Caco-2 (cell line): ENCODE measurements around the gene HMCN2. TPM values are rescaled to one million over a fixed set of nuclear protein-coding genes. Genes with fewer than 3 reads are reported as not detected.

Source experiments
- BruUV-seq: library from RNA; stranded (reverse); fragments of 400-500 nt; replicated peaks from 2 replicates; lab custom pipeline; 2021; lab: Mats Ljungman, UMichigan
- CTCF ChIA-PET: fragments of 300-600 bp; sonication (Branson Sonifier 250); formaldehyde crosslinking; loops from one replicate; lab custom pipeline; 2022; ENCODE audit warnings: antibody characterized with exemption; lab: Charles Lee
- POLR2A ChIA-PET: fragments of 300-600 bp; sonication (Branson Sonifier 250); formaldehyde crosslinking; loops from one replicate; lab custom pipeline; 2022; ENCODE audit warnings: antibody characterized with exemption; lab: Charles Lee
- DNase-seq, 2 experiments: peaks; one replicate each; pipeline versions ENCODE4 v3.0.0 to v3.0.0-alpha.2; 2020 to 2022
- H3K27me3 ChIP-seq: replicated peaks from 2 replicates; pipeline ENCODE4 v1.6.0; 2011; ENCODE audit warnings: low read length; ENCODE audit not compliant: control insufficient read depth, insufficient read depth
- H3K36me3 ChIP-seq: 2 replicates; pipeline ENCODE4 v1.5.1; 2011; ENCODE audit warnings: low read length; ENCODE audit not compliant: control insufficient read depth, insufficient read depth
- H3K4me1 ChIP-seq: fragments of 250-450 bp; sonication (Bioruptor Pico); 2 replicates; pipeline ENCODE4 v1.5.1; 2020; ENCODE audit warnings: mild to moderate bottlenecking
- H3K4me3 ChIP-seq: 2 replicates; pipeline ENCODE4 v1.5.1; 2011; ENCODE audit warnings: low read depth, mild to moderate bottlenecking, control low read depth, low read length
- H3K9me3 ChIP-seq: fragments of 250-450 bp; sonication (Bioruptor Pico); 2 replicates; pipeline ENCODE4 v1.5.1; 2020; ENCODE audit warnings: mild to moderate bottlenecking, moderate library complexity
- H3K27ac Mint-ChIP-seq: one replicate; pipeline ENCODE4 v1.8.0; 2022; ENCODE audit warnings: mixed read lengths; ENCODE audit not compliant: unreplicated experiment
- H3K27me3 Mint-ChIP-seq: one replicate; pipeline ENCODE4 v1.8.0; 2022; ENCODE audit warnings: mixed read lengths; ENCODE audit not compliant: insufficient read depth, unreplicated experiment
- H3K36me3 Mint-ChIP-seq: one replicate; pipeline ENCODE4 v1.8.0; 2022; ENCODE audit warnings: mild to moderate bottlenecking, mixed read lengths; ENCODE audit not compliant: insufficient read depth, unreplicated experiment
- H3K4me1 Mint-ChIP-seq: one replicate; pipeline ENCODE4 v1.8.0; 2022; ENCODE audit warnings: low read depth, mixed read lengths; ENCODE audit not compliant: unreplicated experiment
- H3K4me3 Mint-ChIP-seq: one replicate; pipeline ENCODE4 v1.8.0; 2022; ENCODE audit warnings: mild to moderate bottlenecking, moderate library complexity, mixed read lengths; ENCODE audit not compliant: unreplicated experiment
- H3K9me3 Mint-ChIP-seq: one replicate; pipeline ENCODE4 v1.8.0; 2022; ENCODE audit warnings: mixed read lengths; ENCODE audit not compliant: unreplicated experiment
- CTCF ChIP-seq, 2 experiments: fragments of 200-600 bp in 1 of 2; IDR thresholded peaks; 1 replicate in 1 of 2; 2 replicates in 1 of 2; pipeline versions ENCODE4 v1.5.1 to v1.8.0; 2011 to 2022; ENCODE audit warnings: antibody characterized with exemption in 1 of 2, control low read depth in 1 of 2, inconsistent platforms in 1 of 2, low read depth in 1 of 2, low read length in 1 of 2, mild to moderate bottlenecking in 1 of 2, moderate library complexity in 1 of 2; ENCODE audit not compliant: insufficient read depth in 1 of 2, severe bottlenecking in 1 of 2, unreplicated experiment in 1 of 2
- intact Hi-C: fragments of 100-400 bp; cut with micrococcal nuclease; formaldehyde crosslinking; loops from one replicate; pipeline ENCODE4 v1.10.0; 2022; ENCODE audit not compliant: unreplicated experiment
- total RNA-seq: library from RNA; stranded (reverse); gene quantifications from 2 replicates; pipeline ENCODE4 v1.2.3, GENCODE V29; 2022

Gene HMCN2
- total RNA-seq, 1 experiment from 2014 or later: 0.41 TPM

- Mint-ChIP-seq H3K9me3 (no peaks in the 10 kb centered on the region), H3K27me3 (peaks cover 10% of the 10 kb centered on the region), H3K27ac (no peak overlapping the region), H3K4me1 (no peaks in the 10 kb centered on the region), H3K4me3 (no peak overlapping the region), H3K36me3 (no peaks in the 10 kb centered on the region)
- H3K9me3 ChIP-seq: no peaks in the 10 kb centered on the region
- no peak for TF ChIP-seq CTCF (IDR thresholded peaks at IDR 0.05; ENCODE audit: insufficient read depth in 1 of 2, low read depth in 1 of 2, low read length in 1 of 2, severe bottlenecking in 1 of 2, unreplicated experiment in 1 of 2)
- H3K4me3 ChIP-seq: no peak overlapping the region
- H3K36me3 ChIP-seq: no peaks in the 10 kb centered on the region
- BruUV-seq: no TSS peak
- no peaks in the 10 kb centered on the region for H3K27me3 ChIP-seq
- H3K4me1 ChIP-seq: no peaks in the 10 kb centered on the region
- ChIA-PET CTCF (no interaction called here), POLR2A (no interaction called here)
- no peak for DNase-seq
- intact Hi-C loops: no loop called here
Observed at GRCh38 chr9:130307667-130307943, 42.0 kb downstream of the HMCN2 start.

DNA sequence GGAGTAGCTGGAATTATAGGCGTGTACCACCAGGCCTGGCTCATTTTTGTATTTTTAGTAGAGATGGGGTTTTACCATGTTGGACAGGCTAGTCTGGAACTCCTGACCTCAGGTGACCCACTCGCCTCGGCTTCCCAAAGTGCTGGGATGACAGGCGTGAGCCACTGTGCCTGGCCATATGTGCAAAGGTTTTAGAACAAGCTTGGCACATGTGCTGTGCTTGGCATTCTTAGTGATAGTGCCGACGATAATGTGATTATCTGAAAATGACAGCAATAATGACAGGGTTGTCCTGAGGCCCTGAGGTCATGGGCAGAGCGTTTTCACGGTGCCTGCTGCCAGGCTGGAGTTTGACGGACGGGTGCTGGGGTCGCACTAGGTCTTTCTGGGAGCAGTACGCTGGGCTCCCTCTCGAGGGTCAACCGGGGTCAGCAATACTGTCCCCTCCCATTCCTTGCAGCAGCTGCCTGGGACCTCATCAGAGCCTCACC lies 42.6 kb downstream of the HMCN2 start:
- CTCF ChIA-PET: no interaction called here
- BruUV-seq: no TSS peak
- Mint-ChIP-seq H3K4me3 (no peak overlapping the region), H3K4me1 (no peaks in the 10 kb centered on the region), H3K27ac (no peak overlapping the region), H3K9me3 (no peaks in the 10 kb centered on the region), H3K27me3 (peaks cover 10% of the 10 kb centered on the region), H3K36me3 (no peaks in the 10 kb centered on the region)
- no peaks in the 10 kb centered on the region for H3K36me3 ChIP-seq
- intact Hi-C loops: no loop called here
- no peak for DNase-seq
- no peaks in the 10 kb centered on the region for H3K9me3 ChIP-seq
- POLR2A ChIA-PET: no interaction called here
- no peak overlapping the region for H3K4me3 ChIP-seq
- no peak for TF ChIP-seq CTCF (IDR thresholded peaks at IDR 0.05; ENCODE audit: insufficient read depth in 1 of 2, low read depth in 1 of 2, low read length in 1 of 2, severe bottlenecking in 1 of 2, unreplicated experiment in 1 of 2)
- H3K27me3 ChIP-seq: no peaks in the 10 kb centered on the region
- H3K4me1 ChIP-seq: no peaks in the 10 kb centered on the region

DNA sequence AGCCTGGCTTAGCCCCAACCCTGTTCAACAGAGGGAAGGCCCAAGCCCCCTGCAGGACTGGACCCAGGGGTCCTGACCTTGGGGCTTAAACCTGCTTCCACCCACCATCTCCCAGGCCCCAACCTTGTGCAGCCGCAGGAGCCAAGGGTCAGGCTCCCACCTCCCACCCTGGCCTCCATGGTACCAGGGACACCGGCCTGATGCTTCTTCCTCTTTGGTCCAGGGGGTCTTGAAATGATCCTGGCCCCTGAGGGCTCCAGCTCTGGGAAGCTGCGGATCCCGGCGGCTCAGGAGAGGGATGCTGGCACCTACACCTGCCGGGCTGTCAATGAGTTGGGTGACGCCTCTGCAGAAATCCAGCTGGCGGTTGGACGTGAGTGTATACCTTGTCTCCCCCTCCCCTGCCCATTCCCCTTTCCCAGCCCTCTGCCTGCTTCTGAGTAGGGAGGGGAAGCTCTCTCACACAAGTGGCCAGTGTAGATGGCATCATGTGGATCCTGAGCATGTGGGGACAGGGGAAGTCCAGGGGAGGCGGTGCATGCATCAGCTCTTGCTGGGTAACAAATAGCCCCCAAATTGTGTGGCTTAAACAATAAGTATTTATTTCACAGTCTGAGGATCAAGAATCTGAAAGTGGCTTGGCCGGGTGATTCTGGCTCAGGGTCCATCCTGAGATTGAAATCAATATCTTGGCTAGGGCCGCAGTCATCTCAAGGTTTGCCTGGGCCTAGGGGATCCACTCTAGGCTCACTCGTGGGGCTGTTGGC lies 44.3 kb downstream of the HMCN2 start:
- Mint-ChIP-seq H3K27ac (no peak overlapping the region), H3K4me3 (no peak overlapping the region), H3K9me3 (no peaks in the 10 kb centered on the region), H3K27me3 (peaks cover 2% of the 10 kb centered on the region), H3K36me3 (no peaks in the 10 kb centered on the region), H3K4me1 (no peaks in the 10 kb centered on the region)
- H3K27me3 ChIP-seq: no peaks in the 10 kb centered on the region
- H3K4me1 ChIP-seq: no peaks in the 10 kb centered on the region
- BruUV-seq: no TSS peak
- no peaks in the 10 kb centered on the region for H3K9me3 ChIP-seq
- H3K36me3 ChIP-seq: no peaks in the 10 kb centered on the region
- POLR2A ChIA-PET: no interaction called here
- no peak for TF ChIP-seq CTCF (IDR thresholded peaks at IDR 0.05; ENCODE audit: insufficient read depth in 1 of 2, low read depth in 1 of 2, low read length in 1 of 2, severe bottlenecking in 1 of 2, unreplicated experiment in 1 of 2)
- no peak for DNase-seq
- CTCF ChIA-PET: no interaction called here
- H3K4me3 ChIP-seq: no peak overlapping the region
- intact Hi-C loops: no loop called here
